Fibroblast of villous mesenchyme (primary cell): ENCODE measurements around the gene ZNF276. TPM values are rescaled to one million over a fixed set of nuclear protein-coding genes. Genes with fewer than 3 reads are reported as not detected.
"Not testable (repeated sequence)": the region's sequence is repeated elsewhere in the genome, so short reads cannot be mapped to it uniquely, and the experiment has no call there.

Experiments used
- DNase-seq: peaks from one replicate; pipeline ENCODE4 v3.0.0-alpha.2; 2010; ENCODE audit warnings: low read depth
- H3K4me3 ChIP-seq: 2 replicates; pipeline ENCODE4 v1.5.1; 2011; ENCODE audit warnings: low read depth, mild to moderate bottlenecking, low read length
- CTCF ChIP-seq: IDR thresholded peaks from 2 replicates; pipeline ENCODE4 v1.5.1; 2012; ENCODE audit warnings: low read depth, mild to moderate bottlenecking, low read length; ENCODE audit not compliant: insufficient read depth
- total RNA-seq: library from RNA; depleted of rRNA; stranded (reverse); fragments of >200 nt; gene quantifications from 2 replicates; pipeline ENCODE4 v1.2.3, GENCODE V29; 2012

Gene ZNF276
- total RNA-seq, 1 donor, result 15.1 TPM

GRCh38 chr16:89779909-89780305 lies 58.6 kb downstream of the ZNF276 start:
- DNase-seq, result no peak
- no peak for TF ChIP-seq CTCF
- no peak overlapping the region for H3K4me3 ChIP-seq

GRCh38 chr16:89782489-89782888 lies 61.2 kb downstream of the ZNF276 start:
- no peak for DNase-seq
- H3K4me3 ChIP-seq, result no peak overlapping the region
- no peak for TF ChIP-seq CTCF

GRCh38 chr16:89783952-89784351 lies 62.6 kb downstream of the ZNF276 start:
- not testable (repeated sequence) for H3K4me3 ChIP-seq, DNase-seq

- H3K4me3 ChIP-seq, result no peak overlapping the region
- TF ChIP-seq CTCF, result no peak
- DNase-seq, result no peak
Observed at GRCh38 chr16:89784406-89784805, 63.1 kb downstream of the ZNF276 start.

GRCh38 chr16:89785523-89786155 lies 64.3 kb downstream of the ZNF276 start:
- no peak for DNase-seq
- no peak for TF ChIP-seq CTCF
- H3K4me3 ChIP-seq, result no peak overlapping the region

GRCh38 chr16:89786474-89787364 lies 65.4 kb downstream of the ZNF276 start:
- no peak for DNase-seq
- H3K4me3 ChIP-seq, result no peak overlapping the region
- TF ChIP-seq CTCF, result no peak

GRCh38 chr16:89787365-89787805 lies 66.0 kb downstream of the ZNF276 start:
- no peak overlapping the region for H3K4me3 ChIP-seq
- no peak for TF ChIP-seq CTCF
- no peak for DNase-seq

Other genes starting within 250 kb of the ZNF276 start
- 69.5 and 82.5 TPM in 2 replicates for gene ANKRD11, start 231.0 kb upstream of the ZNF276 start, total RNA-seq
- 91.8 and 108 TPM in 2 replicates for gene SPG7, start 213.1 kb upstream of the ZNF276 start, total RNA-seq
- gene RPL13, start 160.9 kb upstream of the ZNF276 start, total RNA-seq, result 1,832 and 2,350 TPM in 2 replicates
- 9.5 and 10.0 TPM in 2 replicates for gene CPNE7, start 145.8 kb upstream of the ZNF276 start, total RNA-seq
- not detected in 2 replicates for gene DPEP1, start 107.9 kb upstream of the ZNF276 start, total RNA-seq
- 102 and 114 TPM in 2 replicates for gene CHMP1A, start 63.8 kb upstream of the ZNF276 start, total RNA-seq
- gene SPATA33, start 63.7 kb upstream of the ZNF276 start, total RNA-seq, result 3.5 and 3.9 TPM in 2 replicates
- gene CDK10, start 34.8 kb upstream of the ZNF276 start, total RNA-seq, result 35.8 and 51.0 TPM in 2 replicates
- 9.5 and 12.6 TPM in 2 replicates for gene SPATA2L, start 19.8 kb upstream of the ZNF276 start, total RNA-seq
- gene VPS9D1, start 639 bp upstream of the ZNF276 start, total RNA-seq, result 9.9 and 11.0 TPM in 2 replicates
- 21.9 and 22.0 TPM in 2 replicates for gene FANCA, start 95.1 kb downstream of the ZNF276 start, total RNA-seq
- 3.5 and 3.9 TPM in 2 replicates for gene SPIRE2, start 106.9 kb downstream of the ZNF276 start, total RNA-seq
- 188 and 270 TPM in 2 replicates for gene TCF25, start 152.1 kb downstream of the ZNF276 start, total RNA-seq
- 3.9 and 6.1 TPM in 2 replicates for gene MC1R, start 197.3 kb downstream of the ZNF276 start, total RNA-seq
- gene TUBB3, start 201.8 kb downstream of the ZNF276 start, total RNA-seq, result 95.9 and 128 TPM in 2 replicates
- gene DEF8, start 227.2 kb downstream of the ZNF276 start, total RNA-seq, result 53.1 and 79.9 TPM in 2 replicates